ENCODE results near the gene BMP4.

DNA sequence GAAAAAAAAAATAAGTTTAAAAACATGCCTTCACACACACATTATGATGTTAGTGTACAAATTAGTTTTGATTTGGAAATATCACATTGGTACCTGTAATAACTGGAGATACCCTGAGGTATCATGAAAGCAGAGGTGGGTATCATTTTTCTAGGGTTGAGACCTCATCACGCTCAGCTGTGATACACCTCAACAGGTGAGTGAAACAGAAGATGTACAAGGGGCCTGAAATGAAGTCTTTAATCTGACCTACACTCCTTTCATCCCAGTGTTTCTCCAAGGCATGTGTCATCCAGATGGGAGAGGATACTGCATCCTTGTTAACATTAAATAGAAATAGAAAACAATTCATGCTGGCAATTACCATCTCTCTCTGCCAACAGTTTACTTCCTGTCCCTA lies 7.4 kb downstream of the BMP4 start:
- TF ChIP-seq, protein P1, sequence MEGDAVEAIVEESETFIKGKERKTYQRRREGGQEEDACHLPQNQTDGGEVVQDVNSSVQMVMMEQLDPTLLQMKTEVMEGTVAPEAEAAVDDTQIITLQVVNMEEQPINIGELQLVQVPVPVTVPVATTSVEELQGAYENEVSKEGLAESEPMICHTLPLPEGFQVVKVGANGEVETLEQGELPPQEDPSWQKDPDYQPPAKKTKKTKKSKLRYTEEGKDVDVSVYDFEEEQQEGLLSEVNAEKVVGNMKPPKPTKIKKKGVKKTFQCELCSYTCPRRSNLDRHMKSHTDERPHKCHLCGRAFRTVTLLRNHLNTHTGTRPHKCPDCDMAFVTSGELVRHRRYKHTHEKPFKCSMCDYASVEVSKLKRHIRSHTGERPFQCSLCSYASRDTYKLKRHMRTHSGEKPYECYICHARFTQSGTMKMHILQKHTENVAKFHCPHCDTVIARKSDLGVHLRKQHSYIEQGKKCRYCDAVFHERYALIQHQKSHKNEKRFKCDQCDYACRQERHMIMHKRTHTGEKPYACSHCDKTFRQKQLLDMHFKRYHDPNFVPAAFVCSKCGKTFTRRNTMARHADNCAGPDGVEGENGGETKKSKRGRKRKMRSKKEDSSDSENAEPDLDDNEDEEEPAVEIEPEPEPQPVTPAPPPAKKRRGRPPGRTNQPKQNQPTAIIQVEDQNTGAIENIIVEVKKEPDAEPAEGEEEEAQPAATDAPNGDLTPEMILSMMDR (IDR thresholded peaks at IDR 0.05): no peak
- TF ChIP-seq POLR2AphosphoS5 (IDR thresholded peaks at IDR 0.05) (no peak), POLR2A (IDR thresholded peaks at IDR 0.05) (no peak)

All from breast epithelium (tissue), 3 donors.